HepG2 (cell line): ENCODE measurements around the gene FYB1. TPM values are rescaled to one million over a fixed set of nuclear protein-coding genes. Genes with fewer than 3 reads are reported as not detected.

Source experiments
- ATAC-seq: fragments of 200-7000 bp; cut with Tn5 transposase; 3 replicates; pipeline ENCODE4 v1.9.1; 2020; ENCODE audit warnings: mild to moderate bottlenecking, moderate library complexity
- BruUV-seq: library from RNA; stranded (reverse); fragments of 400-500 nt; replicated peaks from 2 replicates; lab custom pipeline; 2021; lab: Mats Ljungman, UMichigan
- CTCF ChIA-PET: fragments of 300-600 bp; formaldehyde crosslinking; extraction: SDS; loops from one replicate; lab custom pipeline; 2021; ENCODE audit warnings: low total read pairs, inconsistent platforms, low intra/inter-chr PET ratio; lab: Yijun Ruan, JAX
- POLR2A ChIA-PET: fragments of 350-600 bp; sonication (Branson Sonifier 250); formaldehyde crosslinking; loops from one replicate; lab custom pipeline; 2020; ENCODE audit warnings: antibody characterized with exemption, inconsistent platforms; lab: Yijun Ruan, JAX
- DNase-seq: peaks from one replicate; pipeline ENCODE4 v3.0.0-alpha.2; 2015; ENCODE audit warnings: low spot score
- FAIRE-seq: peaks from 3 replicates; lab custom pipeline; 2011; peaks lifted over from hg19 to GRCh38; lab: Jason Lieb, UNC
- H2AFZ ChIP-seq: one replicate; pipeline ENCODE4 v1.6.1; 2011; ENCODE audit warnings: low read length, inconsistent platforms
- H3K27ac ChIP-seq: fragments of 300-600 bp; 3 replicates; pipeline ENCODE4 v1.8.0; 2011; ENCODE audit warnings: mixed run types, mild to moderate bottlenecking, mixed read lengths, low read length, inconsistent platforms; ENCODE audit not compliant: insufficient read depth; ENCODE audit errors: extremely low read length
- H3K27me3 ChIP-seq, 2 experiments: fragments of 200-600 bp in 1 of 2; 2 replicates in 1 of 2; 3 replicates in 1 of 2; pipeline versions ENCODE4 v1.6.0 to v1.8.0; 2011; ENCODE audit warnings: low read length in 2 of 2, mild to moderate bottlenecking in 2 of 2, moderate library complexity in 2 of 2, inconsistent platforms in 1 of 2; ENCODE audit not compliant: insufficient read depth in 2 of 2, control insufficient read depth in 1 of 2
- H3K36me3 ChIP-seq, 2 experiments: fragments of 200-600 bp in 1 of 2; replicated peaks in 1 of 2; 2 replicates in 1 of 2; 3 replicates in 1 of 2; pipeline versions ENCODE4 v1.5.1 to v1.8.0; 2011; ENCODE audit warnings: low read length in 2 of 2, inconsistent platforms in 1 of 2; ENCODE audit not compliant: insufficient read depth in 2 of 2, control insufficient read depth in 1 of 2
- H3K4me1 ChIP-seq: 2 replicates; pipeline ENCODE4 v1.5.1; 2012; ENCODE audit warnings: low read length, inconsistent platforms; ENCODE audit not compliant: insufficient read depth
- H3K4me2 ChIP-seq: 2 replicates; pipeline ENCODE4 v1.6.0; 2011; ENCODE audit warnings: low read depth, low read length, inconsistent platforms
- H3K4me3 ChIP-seq, 3 experiments: fragments of 200-600 bp in 1 of 3; sonication (generic), shearing (Covaris generic) in 1 of 3; replicated peaks in 1 of 3; 2 replicates each; pipeline ENCODE4 v1.5.1; 2011 to 2016; ENCODE audit warnings: low read length in 3 of 3, inconsistent platforms in 2 of 3, low read depth in 2 of 3, mild to moderate bottlenecking in 2 of 3, control low read depth in 1 of 3, mixed read lengths in 1 of 3; ENCODE audit not compliant: insufficient read depth in 1 of 3
- H3K79me2 ChIP-seq: one replicate; pipeline ENCODE4 v1.6.1; 2011; ENCODE audit warnings: low read length, inconsistent platforms; ENCODE audit not compliant: insufficient read depth
- H3K9ac ChIP-seq: 2 replicates; pipeline ENCODE4 v1.6.0; 2011; ENCODE audit warnings: mild to moderate bottlenecking, low read depth, low read length, inconsistent platforms; ENCODE audit not compliant: insufficient read depth
- H3K9me3 ChIP-seq: 2 replicates; pipeline ENCODE4 v1.5.1; 2012; ENCODE audit warnings: mild to moderate bottlenecking, low read length
- H4K20me1 ChIP-seq: 2 replicates; pipeline ENCODE4 v1.6.0; 2011; ENCODE audit warnings: inconsistent platforms, mild to moderate bottlenecking, low read length, moderate library complexity; ENCODE audit not compliant: insufficient read depth
- CHD4 ChIP-seq: fragments of 200-600 bp; sonication (generic); IDR thresholded peaks from 2 replicates; pipeline ENCODE4 v1.7.0; 2017; ENCODE audit warnings: mild to moderate bottlenecking, low read length, borderline replicate concordance
- CREBL2 ChIP-seq: sonication (generic); formaldehyde crosslinking; IDR thresholded peaks from 2 replicates; pipeline ENCODE4 v1.8.1; 2023; ENCODE audit warnings: missing genetic modification reagents, mild to moderate bottlenecking, borderline replicate concordance
- HINFP ChIP-seq: sonication (generic); formaldehyde crosslinking; IDR thresholded peaks from 2 replicates; pipeline ENCODE4 v1.4.0; 2020; ENCODE audit warnings: low read depth, mild to moderate bottlenecking, missing genetic modification reagents
- LRRFIP1 ChIP-seq: sonication (generic); formaldehyde crosslinking; conservative IDR thresholded peaks from 2 replicates; pipeline ENCODE4 v1.4.0; 2020; ENCODE audit warnings: missing genetic modification reagents
- NFE2 ChIP-seq: sonication (generic); formaldehyde crosslinking; IDR thresholded peaks from 2 replicates; pipeline ENCODE4 v1.4.0; 2020; ENCODE audit warnings: missing genetic modification reagents
- PHF5A ChIP-seq: IDR thresholded peaks from one replicate; pipeline ENCODE4 v1.6.1; 2018; ENCODE audit warnings: low read depth, missing genetic modification reagents; ENCODE audit not compliant: unreplicated experiment
- SNRNP70 ChIP-seq: fragments of 200-400 bp; formaldehyde crosslinking; IDR thresholded peaks from 2 replicates; pipeline ENCODE4 v1.6.1; 2017; ENCODE audit warnings: mild to moderate bottlenecking, low read depth, low read length, moderate library complexity
- ZNF567 ChIP-seq: sonication (generic); formaldehyde crosslinking; IDR thresholded peaks from 2 replicates; pipeline ENCODE4 v1.8.1; 2023; ENCODE audit warnings: mild to moderate bottlenecking, missing genetic modification reagents, borderline replicate concordance
- WGBS: methylation state at CpG from one replicate; pipeline ENCODE4 v1.1.6; 2017; ENCODE audit warnings: low lambda C conversion rate; 5-methylcytosine and 5-hydroxymethylcytosine counted together
- in situ Hi-C: cut with HindIII; loops from 2 replicates; pipeline ENCODE4 v1.10.0; 2017; ENCODE audit warnings: low pct_unique_long_range_greater_than_20kb; ENCODE audit not compliant: extremely low pct_ligation_motif_present
- intact Hi-C: fragments of 100-400 bp; cut with micrococcal nuclease; formaldehyde crosslinking; loops from one replicate; pipeline ENCODE4 v1.10.0; 2022; ENCODE audit not compliant: unreplicated experiment
- polyA plus RNA-seq, 8 experiments: library from polyadenylated mRNA; depleted of rRNA in 3 of 8; stranded (reverse) in 7 of 8; unstranded in 1 of 8; fragments of >200 nt; fragmentation: Illumina TruSeq in 4 of 8; extraction: Trizol in 4 of 8; gene quantifications; 2 replicates each; pipeline versions ENCODE4 v1.2.1 to v1.2.3, GENCODE V29; 2011 to 2016; ENCODE audit warnings: low read depth in 4 of 8, missing spikeins in 1 of 8, mixed read lengths in 1 of 8; ENCODE audit not compliant: insufficient read depth in 1 of 8
- total RNA-seq, 5 experiments: library from RNA; depleted of rRNA; stranded (reverse); fragments of >200 nt; fragmentation: Illumina TruSeq; extraction: Trizol; gene quantifications; 2 replicates each; pipeline ENCODE4 v1.2.3, GENCODE V29; 2016; ENCODE audit warnings: low read depth in 1 of 5

The FYB1 gene
- total and polyA plus RNA-seq, 2 of the 13 experiments (the other 11 are each of a cell fraction or from before 2014, with no cell fraction given), result 0.03 TPM; not detected in 1

- DNase-seq, result no peak
- no TSS peak for BruUV-seq
- no peak overlapping the region for H3K27ac ChIP-seq
- POLR2A ChIA-PET, result no interaction called here
- H3K27me3 ChIP-seq, result no peaks in the 10 kb centered on the region
- no peak overlapping the region for H3K4me2 ChIP-seq
- no peaks in the 10 kb centered on the region for H3K79me2 ChIP-seq
- in situ Hi-C loops, result no loop called here
- no peak for TF ChIP-seq ZNF567
- TF ChIP-seq SNRNP70, result no peak
- no peak for TF ChIP-seq PHF5A
- TF ChIP-seq CREBL2 (CRISPR knock-in tag), result no peak
- TF ChIP-seq LRRFIP1 (CRISPR knock-in tag), result no peak
- no peak for TF ChIP-seq CHD4
- no peak for TF ChIP-seq HINFP (CRISPR knock-in tag)
- no peak for TF ChIP-seq NFE2 (CRISPR knock-in tag)
- TF ChIP-seq, all 625 proteins: peak for 0
- 16% methylated on average over 1 of the region's 1 CpG for WGBS
- Histone ChIP-seq H3K9ac (no peak overlapping the region), H3K36me3 (no peaks in the 10 kb centered on the region), H2AFZ (no peak overlapping the region), H3K9me3 (no peaks in the 10 kb centered on the region), H3K4me1 (peaks cover 6% of the 10 kb centered on the region), H3K4me3 (no peak overlapping the region), H4K20me1 (no peaks in the 10 kb centered on the region)
- intact Hi-C loops, result no loop called here
- FAIRE-seq (no peak), ATAC-seq (no peak)
- CTCF ChIA-PET, result no interaction called here
Measured at GRCh38 chr5:39236718-39237117, 17.4 kb upstream of the FYB1 start.
